NT2/D1 (cell line): ENCODE results near the gene NSMCE1.

Source experiments
- YY1 ChIP-seq: IDR thresholded peaks from 2 replicates; pipeline ENCODE4 v1.6.1; 2011; ENCODE audit not compliant: insufficient read length, insufficient read depth
- ZNF274 ChIP-seq: IDR thresholded peaks from 2 replicates; pipeline ENCODE4 v1.6.1; 2011; ENCODE audit warnings: mild to moderate bottlenecking, low read depth, low read length

- no peak for TF ChIP-seq YY1
- TF ChIP-seq ZNF274 = no peak
Observed at GRCh38 chr16:27175888-27176287, 92.7 kb downstream of the NSMCE1 start.
